H9 (cell line): ENCODE results near the gene LIMS2. TPM values are rescaled to one million over a fixed set of nuclear protein-coding genes. Genes with fewer than 3 reads are reported as not detected.

Experiments
- DNase-seq: peaks from one replicate; pipeline ENCODE4 v3.0.0-alpha.2; 2017
- H2AFZ ChIP-seq: one replicate; pipeline ENCODE4 v1.6.1; 2013; ENCODE audit warnings: mild to moderate bottlenecking, low read length, control low read depth, moderate library complexity
- H2AK5ac ChIP-seq: 2 replicates; pipeline ENCODE4 v1.6.1; 2013; ENCODE audit warnings: low read length, control low read depth, mixed read lengths; ENCODE audit not compliant: insufficient read length
- H2BK120ac ChIP-seq: one replicate; pipeline ENCODE4 v1.6.1; 2013; ENCODE audit warnings: low read depth, mild to moderate bottlenecking, low read length, control low read depth, inconsistent platforms; ENCODE audit not compliant: poor library complexity, severe bottlenecking
- H2BK12ac ChIP-seq: 2 replicates; pipeline ENCODE4 v1.6.1; 2013; ENCODE audit warnings: low read length, control low read depth, mixed read lengths, low read depth; ENCODE audit not compliant: insufficient read length
- H2BK15ac ChIP-seq: 2 replicates; pipeline ENCODE4 v1.6.1; 2013; ENCODE audit warnings: low read depth, low read length, control low read depth
- H2BK20ac ChIP-seq: one replicate; pipeline ENCODE4 v1.6.1; 2013; ENCODE audit warnings: low read depth, mild to moderate bottlenecking, low read length, control low read depth, inconsistent platforms; ENCODE audit not compliant: poor library complexity, severe bottlenecking
- H2BK5ac ChIP-seq: 2 replicates; pipeline ENCODE4 v1.6.1; 2013; ENCODE audit warnings: low read length, control low read depth, mixed read lengths; ENCODE audit not compliant: insufficient read length
- H3K14ac ChIP-seq: 2 replicates; pipeline ENCODE4 v1.6.1; 2013; ENCODE audit warnings: low read length, control low read depth; ENCODE audit not compliant: insufficient read depth
- H3K18ac ChIP-seq: 2 replicates; pipeline ENCODE4 v1.6.1; 2013; ENCODE audit warnings: low read depth, mild to moderate bottlenecking, mixed read lengths, low read length, control low read depth; ENCODE audit not compliant: insufficient read length
- H3K23ac ChIP-seq: 2 replicates; pipeline ENCODE4 v1.6.1; 2013; ENCODE audit warnings: low read length, control low read depth, mixed read lengths, low read depth; ENCODE audit not compliant: insufficient read length
- H3K23me2 ChIP-seq: 2 replicates; pipeline ENCODE4 v1.6.1; 2013; ENCODE audit warnings: low read depth, mild to moderate bottlenecking, mixed read lengths, low read length, control low read depth; ENCODE audit not compliant: insufficient read length, poor library complexity, severe bottlenecking
- H3K27ac ChIP-seq: 2 replicates; pipeline ENCODE4 v1.5.1; 2013; ENCODE audit warnings: low read length, control low read depth, mixed read lengths, low read depth; ENCODE audit not compliant: insufficient read length
- H3K27me3 ChIP-seq: 2 replicates; pipeline ENCODE4 v1.6.1; 2013; ENCODE audit warnings: low read length, control low read depth, inconsistent platforms; ENCODE audit not compliant: insufficient read depth
- H3K4ac ChIP-seq: 2 replicates; pipeline ENCODE4 v1.6.1; 2013; ENCODE audit warnings: low read depth, mild to moderate bottlenecking, control low read depth, inconsistent platforms, low read length, moderate library complexity
- H3K4me1 ChIP-seq: 2 replicates; pipeline ENCODE4 v1.6.1; 2013; ENCODE audit warnings: low read length, control low read depth, inconsistent platforms; ENCODE audit not compliant: insufficient read depth
- H3K4me2 ChIP-seq: 2 replicates; pipeline ENCODE4 v1.6.1; 2013; ENCODE audit warnings: low read length, control low read depth, mixed read lengths; ENCODE audit not compliant: insufficient read length, insufficient read depth
- H3K56ac ChIP-seq: 2 replicates; pipeline ENCODE4 v1.6.1; 2013; ENCODE audit warnings: low read depth, mild to moderate bottlenecking, mixed read lengths, low read length, control low read depth; ENCODE audit not compliant: insufficient read length
- H3K79me1 ChIP-seq: 2 replicates; pipeline ENCODE4 v1.6.1; 2013; ENCODE audit warnings: low read depth, mild to moderate bottlenecking, moderate library complexity, low read length, control low read depth, inconsistent platforms; ENCODE audit not compliant: insufficient read depth, poor library complexity, severe bottlenecking
- H3K79me2 ChIP-seq: 2 replicates; pipeline ENCODE4 v1.6.1; 2013; ENCODE audit warnings: low read length, control low read depth, inconsistent platforms; ENCODE audit not compliant: insufficient read depth
- H3K9ac ChIP-seq: 2 replicates; pipeline ENCODE4 v1.6.1; 2013; ENCODE audit warnings: low read length, control low read depth, mixed read lengths; ENCODE audit not compliant: insufficient read length; ENCODE audit errors: extremely low read depth
- H3K9me3 ChIP-seq: one replicate; pipeline ENCODE4 v1.6.1; 2013; ENCODE audit warnings: low read depth, low read length, inconsistent platforms; ENCODE audit not compliant: control insufficient read depth
- H3T11ph ChIP-seq: one replicate; pipeline ENCODE4 v1.6.1; 2013; ENCODE audit warnings: mild to moderate bottlenecking, low read length, control low read depth, inconsistent platforms
- H4K20me1 ChIP-seq: one replicate; pipeline ENCODE4 v1.6.1; 2013; ENCODE audit not compliant: control insufficient read depth, insufficient read length, insufficient read depth
- H4K5ac ChIP-seq: 2 replicates; pipeline ENCODE4 v1.6.1; 2013; ENCODE audit warnings: low read depth, mild to moderate bottlenecking, mixed read lengths, low read length, control low read depth; ENCODE audit not compliant: insufficient read length
- H4K8ac ChIP-seq: replicated peaks from 2 replicates; pipeline ENCODE4 v1.6.1; 2013; ENCODE audit warnings: low read length, control low read depth, mixed read lengths, low read depth; ENCODE audit not compliant: insufficient read length
- H4K91ac ChIP-seq: 2 replicates; pipeline ENCODE4 v1.6.1; 2013; ENCODE audit warnings: low read depth, mild to moderate bottlenecking, moderate library complexity, mixed read lengths, low read length, control low read depth; ENCODE audit not compliant: insufficient read length
- H3K27ac Mint-ChIP-seq, 3 experiments: 2 replicates in 2 of 3; 3 replicates in 1 of 3; pipeline ENCODE4 v1.8.0; 2020 to 2021; ENCODE audit warnings: mixed read lengths in 3 of 3, mild to moderate bottlenecking in 1 of 3, moderate library complexity in 1 of 3
- H3K27me3 Mint-ChIP-seq: 2 replicates; pipeline ENCODE4 v1.8.0; 2021; ENCODE audit warnings: low read depth, mild to moderate bottlenecking, moderate library complexity, mixed read lengths
- H3K36me3 Mint-ChIP-seq, 3 experiments: 2 replicates in 2 of 3; 3 replicates in 1 of 3; pipeline ENCODE4 v1.8.0; 2020 to 2021; ENCODE audit warnings: low read depth in 3 of 3, mixed read lengths in 3 of 3; ENCODE audit not compliant: insufficient read depth in 1 of 3
- H3K4me1 Mint-ChIP-seq, 2 experiments: 2 replicates each; pipeline ENCODE4 v1.8.0; 2020; ENCODE audit warnings: mixed read lengths in 2 of 2
- H3K4me3 Mint-ChIP-seq, 2 experiments: 2 replicates in 1 of 2; 3 replicates in 1 of 2; pipeline ENCODE4 v1.8.0; 2020 to 2021; ENCODE audit warnings: mild to moderate bottlenecking in 2 of 2, mixed read lengths in 2 of 2, moderate library complexity in 1 of 2
- H3K9me3 Mint-ChIP-seq, 2 experiments: 2 replicates in 1 of 2; 3 replicates in 1 of 2; pipeline ENCODE4 v1.8.0; 2020; ENCODE audit warnings: mild to moderate bottlenecking in 2 of 2, mixed read lengths in 2 of 2, moderate library complexity in 1 of 2
- WGBS: extraction: QIAGEN DNeasy Blood & Tissue Kit; methylation state at CpG from one replicate; pipeline ENCODE4 v1.1.7; 2013; ENCODE audit warnings: missing lambda C conversion rate, low lambda C conversion rate, mixed read lengths; ENCODE audit not compliant: insufficient read length; ENCODE audit errors: extremely low coverage; 5-methylcytosine and 5-hydroxymethylcytosine counted together
- total RNA-seq: library from RNA; stranded (reverse); gene quantifications from 2 replicates; pipeline ENCODE4 v1.2.1, GENCODE V29; 2021
- TF ChIP-seq, protein P1 (sequence below): fragments of 200-600 bp; sonication (generic); conservative IDR thresholded peaks from 3 replicates; pipeline ENCODE4 v1.8.0; 2021; ENCODE audit warnings: antibody characterized with exemption, mild to moderate bottlenecking

Gene LIMS2
- total RNA-seq, 1 experiment from 2014 or later: 5.9 TPM

- Histone ChIP-seq H3K23ac (no peak overlapping the region), H3K27me3 (no peaks in the 10 kb centered on the region), H2AFZ (no peak overlapping the region), H3K9me3 (no peaks in the 10 kb centered on the region), H3K4ac (no peak overlapping the region), H3K56ac (no peak overlapping the region), H3K18ac (no peak overlapping the region), H4K91ac (no peak overlapping the region), H2AK5ac (no peak overlapping the region), H3T11ph (no peak overlapping the region), H2BK5ac (no peak overlapping the region), H3K9ac (no peak overlapping the region), H3K14ac (no peak overlapping the region; the same call in 1 of the 2 replicates), H3K4me1 (no peaks in the 10 kb centered on the region), H2BK120ac (no peak overlapping the region), H2BK12ac (no peak overlapping the region), H3K23me2 (no peaks in the 10 kb centered on the region), H3K79me1 (no peaks in the 10 kb centered on the region), H3K4me2 (no peak overlapping the region), H4K20me1 (no peaks in the 10 kb centered on the region), H2BK15ac (no peak overlapping the region), H3K27ac (no peak overlapping the region), H4K5ac (no peak overlapping the region), H3K79me2 (no peaks in the 10 kb centered on the region), H2BK20ac (no peak overlapping the region), H4K8ac (no peak overlapping the region)
- Mint-ChIP-seq H3K9me3 (no peaks in the 10 kb centered on the region), H3K4me3 (no peak overlapping the region), H3K27ac (no peak overlapping the region), H3K36me3 (no peaks in the 10 kb centered on the region), H3K4me1 (peaks cover 8% of the 10 kb centered on the region in 2 experiments), H3K27me3 (no peaks in the 10 kb centered on the region)
- WGBS: no CpG with 5 or more reads among the region's 9 CpGs
- TF ChIP-seq, protein P1, sequence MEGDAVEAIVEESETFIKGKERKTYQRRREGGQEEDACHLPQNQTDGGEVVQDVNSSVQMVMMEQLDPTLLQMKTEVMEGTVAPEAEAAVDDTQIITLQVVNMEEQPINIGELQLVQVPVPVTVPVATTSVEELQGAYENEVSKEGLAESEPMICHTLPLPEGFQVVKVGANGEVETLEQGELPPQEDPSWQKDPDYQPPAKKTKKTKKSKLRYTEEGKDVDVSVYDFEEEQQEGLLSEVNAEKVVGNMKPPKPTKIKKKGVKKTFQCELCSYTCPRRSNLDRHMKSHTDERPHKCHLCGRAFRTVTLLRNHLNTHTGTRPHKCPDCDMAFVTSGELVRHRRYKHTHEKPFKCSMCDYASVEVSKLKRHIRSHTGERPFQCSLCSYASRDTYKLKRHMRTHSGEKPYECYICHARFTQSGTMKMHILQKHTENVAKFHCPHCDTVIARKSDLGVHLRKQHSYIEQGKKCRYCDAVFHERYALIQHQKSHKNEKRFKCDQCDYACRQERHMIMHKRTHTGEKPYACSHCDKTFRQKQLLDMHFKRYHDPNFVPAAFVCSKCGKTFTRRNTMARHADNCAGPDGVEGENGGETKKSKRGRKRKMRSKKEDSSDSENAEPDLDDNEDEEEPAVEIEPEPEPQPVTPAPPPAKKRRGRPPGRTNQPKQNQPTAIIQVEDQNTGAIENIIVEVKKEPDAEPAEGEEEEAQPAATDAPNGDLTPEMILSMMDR: no peak
- no peak for DNase-seq
Measured at GRCh38 chr2:127633556-127634065, 41.7 kb downstream of the LIMS2 start.
